GM12864 (cell line): ENCODE data around the gene SLC25A36.

Experiments used
- DNase-seq: peaks from one replicate; pipeline ENCODE4 v3.0.0-alpha.2; 2011; ENCODE audit warnings: low read depth
- H3K4me3 ChIP-seq: 2 replicates; pipeline ENCODE4 v1.5.1; 2011; ENCODE audit warnings: mild to moderate bottlenecking, low read depth, low read length, control low read depth
- CTCF ChIP-seq: IDR thresholded peaks from 2 replicates; pipeline ENCODE4 v1.5.1; 2011; ENCODE audit warnings: low read depth, mild to moderate bottlenecking, moderate library complexity, low read length, control low read depth, inconsistent platforms; ENCODE audit errors: missing control alignments

The SLC25A36 gene

GRCh38 chr3:140941434-140942220, at the start of gene SLC25A36:
TSS of gene SLC25A36 (plus strand) at chr3:140941836. CDS start at chr3:140942055, 219 bp downstream.
- H3K4me3 ChIP-seq: peak within 1 kb of the TSS; percentile 88
- TF ChIP-seq CTCF: no peak
- DNase-seq: peak; percentile 99

GRCh38 chr3:140896997-140897396, 44.6 kb upstream of the SLC25A36 start:
- no peak for DNase-seq
- TF ChIP-seq CTCF: no peak
- H3K4me3 ChIP-seq: no peak overlapping the region

GRCh38 chr3:140898340-140899180, 43.1 kb upstream of the SLC25A36 start:
- peak; percentile 49 for TF ChIP-seq CTCF
- H3K4me3 ChIP-seq: no peak overlapping the region
- DNase-seq: no peak

GRCh38 chr3:140899363-140899762, 42.3 kb upstream of the SLC25A36 start:
- no peak for DNase-seq
- H3K4me3 ChIP-seq: no peak overlapping the region
- TF ChIP-seq CTCF: no peak

- DNase-seq: no peak
- no peak for TF ChIP-seq CTCF
- no peak overlapping the region for H3K4me3 ChIP-seq
These were observed 38.8 kb upstream of the SLC25A36 start for GRCh38 chr3:140902791-140903190.

GRCh38 chr3:140903196-140903595, 38.4 kb upstream of the SLC25A36 start:
- no peak for DNase-seq
- H3K4me3 ChIP-seq: no peak overlapping the region
- no peak for TF ChIP-seq CTCF

GRCh38 chr3:140904521-140904920, 37.1 kb upstream of the SLC25A36 start:
- no peak for TF ChIP-seq CTCF
- H3K4me3 ChIP-seq: no peak overlapping the region
- no peak for DNase-seq
